ENCODE measurements around the gene PLA2G2E. TPM values are rescaled to one million over a fixed set of nuclear protein-coding genes. Genes with fewer than 3 reads are reported as not detected.
"Not testable (repeated sequence)": the region's sequence is repeated elsewhere in the genome, so short reads cannot be mapped to it uniquely, and the experiment has no call there.

PLA2G2E gene
- total and polyA plus RNA-seq, 2 donors = not detected

DNA sequence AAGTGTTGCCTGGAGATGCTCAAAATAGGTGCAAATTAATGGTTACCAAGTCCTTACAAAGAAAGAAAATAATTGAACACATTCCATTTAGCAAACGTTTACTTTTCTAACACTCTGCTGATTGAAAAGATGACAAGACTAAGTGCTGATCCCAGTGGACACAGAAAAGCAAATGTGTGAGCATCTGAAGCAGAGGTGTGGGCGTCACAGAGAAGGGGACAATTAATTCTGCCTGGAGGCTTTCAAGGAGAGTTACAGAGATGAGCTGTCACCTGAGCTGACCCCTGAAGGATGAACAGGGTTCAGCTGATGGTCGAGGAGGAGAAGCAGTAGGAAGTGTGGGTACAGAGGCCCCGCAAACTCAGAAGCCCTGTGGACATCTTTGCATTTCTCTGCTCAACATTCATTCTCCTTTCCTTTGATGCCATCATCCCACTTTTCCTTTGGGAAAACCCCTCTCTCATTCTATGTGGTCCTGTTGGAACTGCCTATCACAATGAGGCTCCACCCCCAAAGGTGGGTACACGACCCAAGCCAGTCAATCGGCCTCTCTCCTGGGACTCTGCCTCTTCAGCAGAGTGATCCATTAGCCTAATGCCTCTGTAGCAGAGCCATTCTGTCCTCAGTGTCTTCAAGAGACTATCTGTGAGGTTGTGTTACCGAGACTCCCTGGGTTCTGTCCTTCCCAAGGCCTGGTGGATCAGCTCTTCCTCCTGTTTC is 17.2 kb upstream of the PLA2G2E start:
- 88% methylated on average over 7 of the region's 7 CpGs for WGBS
- H3K36me3 ChIP-seq (ENCODE audit: control insufficient read depth in 2 of 2, insufficient read depth in 2 of 2, low read length in 1 of 2) = no peaks in the 10 kb centered on the region
- DNase-seq (ENCODE audit: low read depth in 6 of 9, low spot score in 9 of 9) = no peak
- H3K27ac ChIP-seq (ENCODE audit: low read depth in 1 of 2, low read length in 1 of 2) = no peak overlapping the region
- H3K4me3 ChIP-seq (ENCODE audit: low read length in 2 of 2) = no peak overlapping the region
- H3K4me1 ChIP-seq (ENCODE audit: control insufficient read depth in 2 of 2, insufficient read depth in 2 of 2, low read length in 2 of 2) = no peaks in the 10 kb centered on the region
- H3K9me3 ChIP-seq (ENCODE audit: control insufficient read depth in 2 of 2, insufficient read depth in 1 of 2, low read length in 1 of 2) = no peaks in the 10 kb centered on the region
- no peaks in the 10 kb centered on the region for H3K27me3 ChIP-seq (ENCODE audit: control insufficient read depth in 2 of 2, insufficient read depth in 1 of 2, low read length in 1 of 2)

DNA sequence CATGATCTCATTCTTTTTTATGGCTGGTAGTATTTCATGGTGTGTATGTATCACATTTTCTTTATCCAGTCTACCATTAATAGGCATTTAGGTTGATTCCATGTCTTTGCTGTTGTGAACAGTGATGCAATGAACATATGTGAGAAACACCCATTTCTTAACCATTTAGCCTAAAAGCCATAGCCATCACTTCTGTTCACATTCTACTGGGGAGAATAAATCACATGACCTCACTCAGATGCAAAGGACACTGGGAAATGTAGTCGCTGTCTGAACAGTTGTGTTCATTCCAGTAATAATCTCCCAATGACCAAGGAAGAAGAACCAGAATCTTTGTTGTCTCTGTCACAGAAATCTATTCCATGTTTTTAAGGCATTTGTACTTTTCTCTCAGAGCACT is 15.1 kb upstream of the PLA2G2E start:
- Histone ChIP-seq H3K36me3 (ENCODE audit: control insufficient read depth in 2 of 2, insufficient read depth in 2 of 2, low read length in 1 of 2) (no peaks in the 10 kb centered on the region), H3K27ac (ENCODE audit: low read depth in 1 of 2, low read length in 1 of 2) (no peak overlapping the region), H3K27me3 (ENCODE audit: control insufficient read depth in 2 of 2, insufficient read depth in 1 of 2, low read length in 1 of 2) (no peaks in the 10 kb centered on the region), H3K4me3 (ENCODE audit: low read length in 2 of 2) (no peak overlapping the region), H3K9me3 (ENCODE audit: control insufficient read depth in 2 of 2, insufficient read depth in 1 of 2, low read length in 1 of 2) (no peaks in the 10 kb centered on the region), H3K4me1 (ENCODE audit: control insufficient read depth in 2 of 2, insufficient read depth in 2 of 2, low read length in 2 of 2) (no peaks in the 10 kb centered on the region)
- 80% methylated on average over 1 of the region's 1 CpG for WGBS
- no peak for DNase-seq (ENCODE audit: low read depth in 6 of 9, low spot score in 9 of 9)

DNA sequence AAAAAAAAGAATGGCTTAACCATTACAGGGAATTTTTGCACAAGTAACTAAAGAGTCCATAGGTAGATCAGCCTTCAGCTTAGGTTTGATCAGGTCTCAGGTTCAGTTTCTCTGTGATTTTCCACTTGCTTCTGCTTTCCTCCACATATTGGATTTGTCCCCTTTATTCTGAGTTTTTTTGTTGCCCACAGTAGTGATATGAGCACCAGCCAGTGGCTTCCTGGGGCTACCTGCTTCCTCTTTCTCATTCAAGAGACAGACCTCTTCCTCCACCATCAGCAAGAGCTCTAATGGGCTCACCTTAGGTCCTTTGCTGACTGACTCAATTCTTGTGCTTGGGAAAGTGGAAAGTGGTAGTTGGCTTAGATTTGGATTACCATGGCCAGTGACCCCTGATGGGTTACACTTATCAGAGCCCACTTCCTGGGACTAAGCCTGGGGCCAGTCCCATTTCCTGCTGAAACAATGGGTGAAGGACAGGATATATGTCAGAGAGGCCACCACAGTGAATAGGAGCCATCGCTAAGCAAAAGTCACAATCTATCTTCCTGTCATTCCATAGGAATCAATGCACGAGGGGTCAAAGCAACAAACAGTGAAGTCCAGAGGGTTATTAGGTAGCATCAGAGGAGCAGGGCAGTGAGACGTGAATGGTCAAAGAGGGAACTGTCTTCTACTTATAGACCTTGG is 12.8 kb upstream of the PLA2G2E start:
- DNase-seq (ENCODE audit: low read depth in 6 of 9, low spot score in 9 of 9) = no peak
- Histone ChIP-seq H3K4me1 (ENCODE audit: control insufficient read depth in 2 of 2, insufficient read depth in 2 of 2, low read length in 2 of 2) (no peaks in the 10 kb centered on the region), H3K27ac (ENCODE audit: low read depth in 1 of 2, low read length in 1 of 2) (no peak overlapping the region), H3K27me3 (ENCODE audit: control insufficient read depth in 2 of 2, insufficient read depth in 1 of 2, low read length in 1 of 2) (no peaks in the 10 kb centered on the region), H3K4me3 (ENCODE audit: low read length in 2 of 2) (no peak overlapping the region), H3K9me3 (ENCODE audit: control insufficient read depth in 2 of 2, insufficient read depth in 1 of 2, low read length in 1 of 2) (peaks cover 2 to 12% of the 10 kb centered on the region in 2 donors), H3K36me3 (ENCODE audit: control insufficient read depth in 2 of 2, insufficient read depth in 2 of 2, low read length in 1 of 2) (no peaks in the 10 kb centered on the region)
- 69% methylated on average over 3 of the region's 3 CpGs for WGBS

DNA sequence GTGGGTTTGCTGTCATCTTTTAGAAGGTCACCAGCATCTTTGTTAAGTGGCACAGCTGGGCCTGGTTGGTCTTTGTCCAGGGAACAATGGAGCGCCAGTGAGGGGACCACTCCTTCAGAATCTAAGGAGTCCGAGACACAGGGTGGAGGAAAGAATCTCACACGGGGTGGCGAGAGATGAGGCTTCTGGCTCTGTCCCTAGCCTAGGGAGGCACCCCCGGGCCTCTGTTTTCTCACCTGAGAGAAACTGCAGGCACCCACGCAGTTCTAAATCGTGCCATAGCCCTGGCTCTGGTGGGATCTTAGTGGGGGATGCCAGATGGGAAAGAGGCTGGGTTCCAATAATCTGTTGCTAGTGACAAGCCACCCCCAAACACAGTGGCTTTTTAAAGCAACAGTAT is 10.9 kb upstream of the PLA2G2E start:
- H3K27ac ChIP-seq (ENCODE audit: low read depth in 1 of 2, low read length in 1 of 2) = no peak overlapping the region
- H3K27me3 ChIP-seq (ENCODE audit: control insufficient read depth in 2 of 2, insufficient read depth in 1 of 2, low read length in 1 of 2) = no peaks in the 10 kb centered on the region
- no peak for DNase-seq (ENCODE audit: low read depth in 6 of 9, low spot score in 9 of 9)
- H3K4me3 ChIP-seq (ENCODE audit: low read length in 2 of 2) = no peak overlapping the region
- H3K4me1 ChIP-seq (ENCODE audit: control insufficient read depth in 2 of 2, insufficient read depth in 2 of 2, low read length in 2 of 2) = no peaks in the 10 kb centered on the region
- WGBS = 94% methylated on average over 7 of the region's 7 CpGs
- peaks cover 2 to 12% of the 10 kb centered on the region in 2 donors for H3K9me3 ChIP-seq (ENCODE audit: control insufficient read depth in 2 of 2, insufficient read depth in 1 of 2, low read length in 1 of 2)
- H3K36me3 ChIP-seq (ENCODE audit: control insufficient read depth in 2 of 2, insufficient read depth in 2 of 2, low read length in 1 of 2) = no peaks in the 10 kb centered on the region

DNA sequence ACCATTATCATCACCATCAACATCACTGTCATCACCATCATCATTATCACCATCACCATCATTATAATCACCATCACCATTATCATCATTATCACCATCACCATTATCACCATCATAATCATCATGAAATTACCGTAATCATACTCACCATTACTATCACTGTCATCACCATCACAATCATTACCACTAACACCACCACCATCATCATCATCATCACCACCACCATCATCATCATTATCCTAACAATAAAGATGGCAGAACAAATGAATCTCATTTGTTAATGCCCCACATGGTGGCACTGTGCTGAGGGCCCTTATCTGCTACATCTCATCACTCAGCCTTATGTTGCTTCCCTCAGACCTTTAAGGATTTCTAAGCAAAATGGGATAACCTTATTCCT is 9.4 kb upstream of the PLA2G2E start:
- H3K9me3 ChIP-seq (ENCODE audit: control insufficient read depth in 2 of 2, insufficient read depth in 1 of 2, low read length in 1 of 2) = peaks cover 2 to 12% of the 10 kb centered on the region in 2 donors
- no peak for DNase-seq (ENCODE audit: low read depth in 6 of 9, low spot score in 9 of 9)
- 98% methylated on average over 1 of the region's 1 CpG for WGBS

DNA sequence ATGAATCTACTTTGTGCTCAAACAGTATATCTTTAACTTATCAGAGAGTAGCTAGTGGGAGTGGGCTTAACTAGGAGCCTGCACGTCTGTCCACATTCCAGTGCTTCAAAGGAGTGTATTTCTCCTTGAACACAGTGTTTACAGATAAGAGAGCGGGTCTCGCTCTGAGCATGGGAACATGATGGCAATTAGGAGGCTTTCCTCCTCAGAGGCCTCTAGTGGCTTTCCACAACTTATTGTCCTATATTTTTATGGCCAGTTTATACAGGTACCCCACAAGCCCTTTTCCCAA is 3.7 kb upstream of the PLA2G2E start:
- not testable (repeated sequence) for H3K4me3 ChIP-seq (ENCODE audit: low read length in 2 of 2); DNase-seq (ENCODE audit: low read depth in 6 of 9, low spot score in 9 of 9); H3K27ac ChIP-seq (ENCODE audit: low read depth in 1 of 2, low read length in 1 of 2); H3K4me1 ChIP-seq (ENCODE audit: control insufficient read depth in 2 of 2, insufficient read depth in 2 of 2, low read length in 2 of 2); H3K9me3 ChIP-seq (ENCODE audit: control insufficient read depth in 2 of 2, insufficient read depth in 1 of 2, low read length in 1 of 2); H3K36me3 ChIP-seq (ENCODE audit: control insufficient read depth in 2 of 2, insufficient read depth in 2 of 2, low read length in 1 of 2); H3K27me3 ChIP-seq (ENCODE audit: control insufficient read depth in 2 of 2, insufficient read depth in 1 of 2, low read length in 1 of 2)
- WGBS = 84% methylated on average over 3 of the region's 3 CpGs

More for the DNA sequence above, 9.4 kb upstream of the PLA2G2E start:
- H3K27ac ChIP-seq (ENCODE audit: low read depth in 1 of 2, low read length in 1 of 2) = no peak overlapping the region
- no peaks in the 10 kb centered on the region for H3K27me3 ChIP-seq (ENCODE audit: control insufficient read depth in 2 of 2, insufficient read depth in 1 of 2, low read length in 1 of 2)
- H3K4me1 ChIP-seq (ENCODE audit: control insufficient read depth in 2 of 2, insufficient read depth in 2 of 2, low read length in 2 of 2) = no peaks in the 10 kb centered on the region
- H3K4me3 ChIP-seq (ENCODE audit: low read length in 2 of 2) = no peak overlapping the region
- no peaks in the 10 kb centered on the region for H3K36me3 ChIP-seq (ENCODE audit: control insufficient read depth in 2 of 2, insufficient read depth in 2 of 2, low read length in 1 of 2)

DNA sequence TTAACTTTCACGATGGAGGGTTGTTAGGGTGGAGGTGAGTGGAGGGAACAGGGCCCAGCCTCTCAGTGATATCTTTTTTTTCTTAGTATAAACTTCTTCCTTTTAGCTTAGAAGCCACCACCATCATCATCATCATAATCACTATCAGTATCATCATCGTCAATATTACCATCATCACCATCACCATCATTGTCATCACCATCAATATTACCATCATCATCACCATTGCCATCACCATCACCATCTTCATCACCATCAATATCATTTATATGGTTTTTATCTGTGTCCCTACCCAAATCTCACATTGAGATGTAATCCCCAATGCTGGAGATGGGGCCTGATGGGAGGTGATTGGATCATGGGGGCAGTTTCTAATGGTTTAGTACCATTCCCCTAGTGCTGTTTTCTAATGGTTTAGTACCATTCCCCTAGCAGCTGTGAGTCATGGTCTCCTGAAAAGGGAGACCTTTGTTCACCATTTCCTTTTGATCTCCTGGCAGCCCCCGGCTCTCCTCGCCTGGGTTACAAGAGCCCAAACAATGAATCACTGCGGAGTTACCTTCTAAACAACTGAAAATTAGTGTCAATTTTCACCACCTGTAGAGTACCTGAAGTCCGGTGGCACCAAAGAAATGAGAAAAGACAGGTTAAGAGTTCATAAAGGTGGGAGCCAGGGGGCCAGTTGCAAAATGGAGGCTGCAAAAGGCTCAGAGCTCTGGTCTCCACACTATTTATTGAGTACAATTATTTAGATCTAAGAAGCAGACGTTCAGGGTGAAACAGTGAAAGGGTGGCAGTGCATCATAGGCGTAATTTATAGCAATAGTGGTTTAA is 3.1 kb upstream of the PLA2G2E start:
- no peak for DNase-seq (ENCODE audit: low read depth in 6 of 9, low spot score in 9 of 9)
- WGBS = 83% methylated on average over 8 of the region's 8 CpGs

DNA sequence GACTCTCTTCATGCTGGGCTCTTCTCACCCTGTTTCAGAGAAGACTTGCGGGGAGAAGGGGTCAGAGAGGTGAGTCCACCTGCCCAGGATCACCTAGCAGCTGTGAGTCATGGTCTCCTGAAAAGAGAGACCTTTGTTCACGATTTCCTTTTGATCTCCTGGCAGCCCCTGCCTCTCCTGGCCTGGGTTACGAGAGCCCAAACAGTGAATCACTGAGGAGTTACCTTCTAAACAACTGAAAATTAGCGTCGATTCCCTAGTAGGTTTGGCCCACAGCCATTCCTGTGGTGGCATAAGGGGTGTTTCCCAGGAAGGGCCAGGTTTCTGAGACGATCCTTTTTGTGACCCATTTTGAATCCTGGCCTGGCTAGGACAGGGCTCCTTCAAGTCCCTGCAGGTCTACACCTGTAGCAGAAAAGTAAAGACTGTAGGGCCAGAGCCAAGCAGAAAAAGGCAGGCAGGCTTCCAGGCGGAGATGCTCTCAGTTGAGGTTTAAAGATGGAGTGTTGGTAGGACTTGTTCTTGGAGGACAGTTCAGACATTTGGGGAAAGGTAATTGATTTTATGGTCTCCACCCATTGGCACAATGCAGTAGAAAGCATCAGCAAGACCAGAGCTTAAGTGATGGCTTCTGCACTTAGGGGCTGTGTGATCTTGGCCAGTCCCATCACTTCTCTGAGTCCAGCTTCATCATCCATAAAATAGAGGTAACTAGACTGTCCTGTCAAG is 2.1 kb upstream of the PLA2G2E start:
- Histone ChIP-seq H3K4me3 (ENCODE audit: low read length in 2 of 2) (no peak overlapping the region), H3K27ac (ENCODE audit: low read depth in 1 of 2, low read length in 1 of 2) (no peak overlapping the region), H3K4me1 (ENCODE audit: control insufficient read depth in 2 of 2, insufficient read depth in 2 of 2, low read length in 2 of 2) (peaks cover 0 to 3% of the 10 kb centered on the region in 2 donors), H3K9me3 (ENCODE audit: control insufficient read depth in 2 of 2, insufficient read depth in 1 of 2, low read length in 1 of 2) (no peaks in the 10 kb centered on the region), H3K27me3 (ENCODE audit: control insufficient read depth in 2 of 2, insufficient read depth in 1 of 2, low read length in 1 of 2) (no peaks in the 10 kb centered on the region), H3K36me3 (ENCODE audit: control insufficient read depth in 2 of 2, insufficient read depth in 2 of 2, low read length in 1 of 2) (no peaks in the 10 kb centered on the region)
- WGBS = 90% methylated on average over 7 of the region's 7 CpGs
- no peak for DNase-seq (ENCODE audit: low read depth in 6 of 9, low spot score in 9 of 9)

More for the DNA sequence above, 3.1 kb upstream of the PLA2G2E start:
- Histone ChIP-seq H3K27ac (ENCODE audit: low read depth in 1 of 2, low read length in 1 of 2) (no peak overlapping the region), H3K4me1 (ENCODE audit: control insufficient read depth in 2 of 2, insufficient read depth in 2 of 2, low read length in 2 of 2) (no peaks in the 10 kb centered on the region), H3K27me3 (ENCODE audit: control insufficient read depth in 2 of 2, insufficient read depth in 1 of 2, low read length in 1 of 2) (no peaks in the 10 kb centered on the region), H3K4me3 (ENCODE audit: low read length in 2 of 2) (no peak overlapping the region), H3K9me3 (ENCODE audit: control insufficient read depth in 2 of 2, insufficient read depth in 1 of 2, low read length in 1 of 2) (peaks cover 0 to 3% of the 10 kb centered on the region in 2 donors), H3K36me3 (ENCODE audit: control insufficient read depth in 2 of 2, insufficient read depth in 2 of 2, low read length in 1 of 2) (no peaks in the 10 kb centered on the region)

All from thymus (tissue), 11 donors.